Measurements from ENCODE around the gene IDI2. TPM values are rescaled to one million over a fixed set of nuclear protein-coding genes. Genes with fewer than 3 reads are reported as not detected.
"Not testable (repeated sequence)": the region's sequence is repeated elsewhere in the genome, so short reads cannot be mapped to it uniquely, and the experiment has no call there.

Gene IDI2
- total and polyA plus RNA-seq, 12 donors = 0.07 to 0.28 TPM; not detected in 10

DNA sequence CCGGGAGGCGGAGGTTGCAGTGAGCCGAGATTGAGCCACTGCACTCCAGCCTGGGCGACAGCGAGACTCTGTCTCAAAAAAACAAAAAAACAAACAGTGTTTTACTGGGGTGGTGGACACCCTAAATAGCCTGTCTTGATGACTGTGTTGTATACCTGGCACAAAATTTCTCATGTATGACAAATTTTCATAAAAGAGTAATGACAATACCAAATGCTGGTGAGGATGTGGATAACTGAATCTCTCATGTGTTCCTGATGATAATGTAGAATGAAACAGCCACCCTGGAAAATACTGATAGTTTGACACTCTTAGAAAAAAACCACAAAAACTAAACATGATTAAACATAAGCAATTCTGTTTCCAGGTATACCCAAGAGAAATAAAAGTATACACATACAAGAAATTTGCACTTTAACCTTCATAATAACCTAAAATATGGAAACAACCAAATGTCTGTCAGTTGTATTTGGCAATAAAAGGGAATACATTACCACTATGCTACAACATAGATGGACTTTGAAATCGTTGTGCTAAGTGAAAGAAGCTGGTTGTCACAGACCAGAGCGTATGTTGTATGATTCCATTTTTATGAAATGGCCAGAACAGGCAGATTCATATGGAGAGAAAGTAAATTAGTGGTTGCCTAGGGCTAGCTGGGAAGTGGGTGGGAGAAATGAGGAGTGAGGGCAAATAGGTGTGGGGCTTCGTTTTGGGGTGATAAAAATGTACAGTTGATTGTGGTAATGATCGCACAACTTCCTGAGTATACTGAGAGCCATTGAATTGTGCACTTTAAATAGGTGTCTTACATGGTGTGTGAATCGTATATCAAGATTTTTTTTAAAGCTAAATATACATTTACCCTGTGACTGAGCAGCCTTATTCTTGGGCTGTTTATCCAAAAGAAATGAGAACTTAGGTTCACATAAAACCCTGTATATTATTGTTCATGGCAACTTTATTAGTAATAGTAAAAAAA is 43.0 kb upstream of the IDI2 start:
- no peak for DNase-seq
- H3K9me3 ChIP-seq (replicated peaks in 1 of 3) = no peaks in the 10 kb centered on the region
- WGBS, 4 donors = 89 to 91% (median 90%) methylated on average over 10 of the region's 10 CpGs
- no peaks in the 10 kb centered on the region for H3K27me3 ChIP-seq
- no peak overlapping the region for H3K27ac ChIP-seq
- intact Hi-C loops (cut with DNase I) = no loop called here
- H3K4me1 ChIP-seq (replicated peaks in 1 of 2) = peaks cover 0 to 4% of the 10 kb centered on the region in 2 donors
- TF ChIP-seq CTCF (IDR thresholded peaks at IDR 0.05) = no peak
- no peak for TF ChIP-seq POLR2A (IDR thresholded peaks at IDR 0.05)
- no peak overlapping the region for H3K4me3 ChIP-seq
- H3K36me3 ChIP-seq (replicated peaks in 1 of 2) = peaks cover 0 to 13% of the 10 kb centered on the region in 2 donors

- H3K36me3 ChIP-seq (replicated peaks in 1 of 2); H3K4me3 ChIP-seq; intact Hi-C loops (cut with DNase I); DNase-seq; H3K27ac ChIP-seq; H3K27me3 ChIP-seq; H3K9me3 ChIP-seq (replicated peaks in 1 of 3); H3K4me1 ChIP-seq (replicated peaks in 1 of 2): not testable (repeated sequence)
- WGBS, 4 donors = 89 to 95% (median 92%) methylated on average over 8 of the region's 8 CpGs
Measured at GRCh38 chr10:1066734-1067133, 41.1 kb upstream of the IDI2 start.

- no peak overlapping the region for H3K4me3 ChIP-seq
- no peak overlapping the region for H3K27ac ChIP-seq
- no peaks in the 10 kb centered on the region for H3K9me3 ChIP-seq (replicated peaks in 1 of 3)
- intact Hi-C loops (cut with DNase I) = no loop called here
- no peaks in the 10 kb centered on the region for H3K27me3 ChIP-seq
- 86 to 92% (median 90%) methylated on average over 4 of the region's 4 CpGs for WGBS, 4 donors
- no peaks in the 10 kb centered on the region for H3K4me1 ChIP-seq (replicated peaks in 1 of 2)
- DNase-seq = no peak
- peaks cover 0 to 4% of the 10 kb centered on the region in 2 donors for H3K36me3 ChIP-seq (replicated peaks in 1 of 2)
- TF ChIP-seq POLR2A (IDR thresholded peaks at IDR 0.05) = no peak
- TF ChIP-seq CTCF (IDR thresholded peaks at IDR 0.05) = no peak
Measured at GRCh38 chr10:1064964-1065247, 39.2 kb upstream of the IDI2 start.

DNA sequence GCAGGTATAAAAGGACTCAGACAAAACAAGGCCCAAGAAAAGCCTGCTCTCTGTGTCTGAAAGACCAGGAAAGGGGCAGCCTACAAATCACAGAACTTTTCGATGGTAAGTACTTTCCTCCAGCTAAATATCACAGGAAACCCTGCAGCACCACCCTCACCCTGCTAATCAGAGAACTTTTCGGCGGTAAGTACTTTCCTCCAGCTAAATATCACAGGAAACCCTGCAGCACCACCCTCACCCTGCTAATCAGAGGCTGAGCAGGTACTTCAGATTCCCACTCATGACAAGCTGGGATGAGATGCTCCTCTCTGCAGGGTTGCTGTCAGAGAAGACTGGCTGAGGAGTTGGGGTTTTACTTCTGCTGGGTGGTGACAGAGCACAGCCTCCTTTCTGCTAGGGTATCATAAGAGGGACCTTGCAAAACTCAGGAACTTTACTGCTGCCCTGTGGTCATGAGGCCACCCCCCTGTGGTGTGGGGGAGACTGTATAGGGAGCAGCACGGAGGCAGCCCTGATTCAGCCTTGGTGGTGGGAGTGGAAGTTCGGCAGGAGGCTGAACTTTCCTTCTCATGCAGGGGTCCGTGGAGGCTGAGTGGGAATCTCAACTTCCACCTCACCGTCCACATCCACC is 37.7 kb upstream of the IDI2 start:
- H3K27me3 ChIP-seq = no peaks in the 10 kb centered on the region
- H3K4me3 ChIP-seq = no peak overlapping the region
- TF ChIP-seq POLR2A (IDR thresholded peaks at IDR 0.05) = no peak
- TF ChIP-seq CTCF (IDR thresholded peaks at IDR 0.05) = no peak
- intact Hi-C loops (cut with DNase I) = no loop called here
- H3K36me3 ChIP-seq (replicated peaks in 1 of 2) = peaks cover 0 to 4% of the 10 kb centered on the region in 2 donors
- WGBS, 4 donors = 75 to 83% (median 81%) methylated on average over 7 of the region's 7 CpGs
- H3K9me3 ChIP-seq (replicated peaks in 1 of 3) = no peaks in the 10 kb centered on the region
- peaks cover under 1 to 6% of the 10 kb centered on the region in 2 donors for H3K4me1 ChIP-seq (replicated peaks in 1 of 2)
- no peak overlapping the region for H3K27ac ChIP-seq
- no peak for DNase-seq

Data from adrenal gland (tissue), 12 donors.